HepG2 (cell line): Measurements from ENCODE around the gene QTRT2. TPM values are rescaled to one million over a fixed set of nuclear protein-coding genes. Genes with fewer than 3 reads are reported as not detected.
A peak's percentile ranks its signal among the peaks of the same experiment; 100 is the strongest.

Source experiments
- ATAC-seq: fragments of 200-7000 bp; cut with Tn5 transposase; 3 replicates; pipeline ENCODE4 v1.9.1; 2020; ENCODE audit warnings: mild to moderate bottlenecking, moderate library complexity
- Bru-seq: library from RNA; stranded (reverse); fragments of 400-500 nt; gene quantifications from one replicate; lab custom pipeline; 2021; lab: Mats Ljungman, UMichigan
- BruChase-seq, 2 experiments: library from RNA; stranded (reverse); fragments of 400-500 nt; gene quantifications; one replicate each; lab custom pipeline; 2021; lab: Mats Ljungman, UMichigan
- BruUV-seq: library from RNA; stranded (reverse); fragments of 400-500 nt; replicated peaks from 2 replicates; lab custom pipeline; 2021; lab: Mats Ljungman, UMichigan
- CTCF ChIA-PET: fragments of 300-600 bp; formaldehyde crosslinking; extraction: SDS; loops from one replicate; lab custom pipeline; 2021; ENCODE audit warnings: low total read pairs, inconsistent platforms, low intra/inter-chr PET ratio; lab: Yijun Ruan, JAX
- POLR2A ChIA-PET: fragments of 350-600 bp; sonication (Branson Sonifier 250); formaldehyde crosslinking; loops from one replicate; lab custom pipeline; 2020; ENCODE audit warnings: antibody characterized with exemption, inconsistent platforms; lab: Yijun Ruan, JAX
- DNase-seq: peaks from one replicate; pipeline ENCODE4 v3.0.0-alpha.2; 2015; ENCODE audit warnings: low spot score
- FAIRE-seq: peaks from 3 replicates; lab custom pipeline; 2011; peaks lifted over from hg19 to GRCh38; lab: Jason Lieb, UNC
- H2AFZ ChIP-seq: one replicate; pipeline ENCODE4 v1.6.1; 2011; ENCODE audit warnings: low read length, inconsistent platforms
- H3K27ac ChIP-seq: fragments of 300-600 bp; 3 replicates; pipeline ENCODE4 v1.8.0; 2011; ENCODE audit warnings: mixed run types, mild to moderate bottlenecking, mixed read lengths, low read length, inconsistent platforms; ENCODE audit not compliant: insufficient read depth; ENCODE audit errors: extremely low read length
- H3K27me3 ChIP-seq, 2 experiments: fragments of 200-600 bp in 1 of 2; 2 replicates in 1 of 2; 3 replicates in 1 of 2; pipeline versions ENCODE4 v1.6.0 to v1.8.0; 2011; ENCODE audit warnings: low read length in 2 of 2, mild to moderate bottlenecking in 2 of 2, moderate library complexity in 2 of 2, inconsistent platforms in 1 of 2; ENCODE audit not compliant: insufficient read depth in 2 of 2, control insufficient read depth in 1 of 2
- H3K36me3 ChIP-seq, 2 experiments: fragments of 200-600 bp in 1 of 2; replicated peaks in 1 of 2; 2 replicates in 1 of 2; 3 replicates in 1 of 2; pipeline versions ENCODE4 v1.5.1 to v1.8.0; 2011; ENCODE audit warnings: low read length in 2 of 2, inconsistent platforms in 1 of 2; ENCODE audit not compliant: insufficient read depth in 2 of 2, control insufficient read depth in 1 of 2
- H3K4me1 ChIP-seq: 2 replicates; pipeline ENCODE4 v1.5.1; 2012; ENCODE audit warnings: low read length, inconsistent platforms; ENCODE audit not compliant: insufficient read depth
- H3K4me2 ChIP-seq: 2 replicates; pipeline ENCODE4 v1.6.0; 2011; ENCODE audit warnings: low read depth, low read length, inconsistent platforms
- H3K4me3 ChIP-seq, 3 experiments: fragments of 200-600 bp in 1 of 3; sonication (generic), shearing (Covaris generic) in 1 of 3; replicated peaks in 1 of 3; 2 replicates each; pipeline ENCODE4 v1.5.1; 2011 to 2016; ENCODE audit warnings: low read length in 3 of 3, inconsistent platforms in 2 of 3, low read depth in 2 of 3, mild to moderate bottlenecking in 2 of 3, control low read depth in 1 of 3, mixed read lengths in 1 of 3; ENCODE audit not compliant: insufficient read depth in 1 of 3
- H3K79me2 ChIP-seq: one replicate; pipeline ENCODE4 v1.6.1; 2011; ENCODE audit warnings: low read length, inconsistent platforms; ENCODE audit not compliant: insufficient read depth
- H3K9ac ChIP-seq: 2 replicates; pipeline ENCODE4 v1.6.0; 2011; ENCODE audit warnings: mild to moderate bottlenecking, low read depth, low read length, inconsistent platforms; ENCODE audit not compliant: insufficient read depth
- H3K9me3 ChIP-seq: 2 replicates; pipeline ENCODE4 v1.5.1; 2012; ENCODE audit warnings: mild to moderate bottlenecking, low read length
- H4K20me1 ChIP-seq: 2 replicates; pipeline ENCODE4 v1.6.0; 2011; ENCODE audit warnings: inconsistent platforms, mild to moderate bottlenecking, low read length, moderate library complexity; ENCODE audit not compliant: insufficient read depth
- HBP1 ChIP-seq: IDR thresholded peaks from 2 replicates; pipeline ENCODE4 v1.6.1; 2016; ENCODE audit warnings: low read depth, control low read depth
- THAP8 ChIP-seq: sonication (generic); formaldehyde crosslinking; IDR thresholded peaks from 2 replicates; pipeline ENCODE4 v1.5.1; 2020; ENCODE audit warnings: missing genetic modification reagents, mild to moderate bottlenecking, borderline replicate concordance
- TIGD3 ChIP-seq: sonication (generic); formaldehyde crosslinking; IDR thresholded peaks from 2 replicates; pipeline ENCODE4 v1.5.1; 2020; ENCODE audit warnings: mild to moderate bottlenecking, missing genetic modification reagents, borderline replicate concordance
- WGBS: methylation state at CpG from one replicate; pipeline ENCODE4 v1.1.6; 2017; ENCODE audit warnings: low lambda C conversion rate; 5-methylcytosine and 5-hydroxymethylcytosine counted together
- in situ Hi-C: cut with HindIII; loops from 2 replicates; pipeline ENCODE4 v1.10.0; 2017; ENCODE audit warnings: low pct_unique_long_range_greater_than_20kb; ENCODE audit not compliant: extremely low pct_ligation_motif_present
- intact Hi-C: fragments of 100-400 bp; cut with micrococcal nuclease; formaldehyde crosslinking; loops from one replicate; pipeline ENCODE4 v1.10.0; 2022; ENCODE audit not compliant: unreplicated experiment
- long read RNA-seq, 2 experiments: library from RNA in 1 of 2; library from polyadenylated mRNA in 1 of 2; stranded (forward) in 1 of 2; unstranded in 1 of 2; transcript quantifications; one replicate each; pipeline ENCODE4 v2.0.0, GENCODE V29; 2019 to 2022
- polyA minus RNA-seq, 3 experiments: library from RNA; depleted of rRNA, polyadenylated mRNA; stranded (reverse); fragments of >200 nt; gene quantifications; 2 replicates each; pipeline ENCODE4 v1.2.3, GENCODE V29; 2011; ENCODE audit warnings: low replicate concordance in 1 of 3
- polyA plus RNA-seq, 8 experiments: library from polyadenylated mRNA; depleted of rRNA in 3 of 8; stranded (reverse) in 7 of 8; unstranded in 1 of 8; fragments of >200 nt; fragmentation: Illumina TruSeq in 4 of 8; extraction: Trizol in 4 of 8; gene quantifications; 2 replicates each; pipeline versions ENCODE4 v1.2.1 to v1.2.3, GENCODE V29; 2011 to 2016; ENCODE audit warnings: low read depth in 4 of 8, missing spikeins in 1 of 8, mixed read lengths in 1 of 8; ENCODE audit not compliant: insufficient read depth in 1 of 8
- total RNA-seq, 5 experiments: library from RNA; depleted of rRNA; stranded (reverse); fragments of >200 nt; fragmentation: Illumina TruSeq; extraction: Trizol; gene quantifications; 2 replicates each; pipeline ENCODE4 v1.2.3, GENCODE V29; 2016; ENCODE audit warnings: low read depth in 1 of 5

Gene QTRT2
- total RNA-seq (2016; rRNA removed; fragmentation: Illumina TruSeq; extraction: Trizol) (33.4 and 38.0 TPM in 2 replicates), polyA plus RNA-seq (2011; rRNA removed) (6.6 and 7.1 TPM in 2 replicates), polyA minus RNA-seq (2011; rRNA and poly(A)+ RNA removed; ENCODE audit: low replicate concordance) (13.2 and 38.2 TPM in 2 replicates), Bru-seq, nascent RNA (percentile 82 among the genes with signal in this experiment), BruChase-seq, experiment 1, labeled RNA remaining after a 6-hour chase (percentile 69 among the genes with signal in this experiment), BruChase-seq, experiment 2, labeled RNA remaining after a 2-hour chase (percentile 77 among the genes with signal in this experiment)
- total RNA-seq (2016; cell fraction: cytosol; rRNA removed; fragmentation: Illumina TruSeq; extraction: Trizol; ENCODE audit: low read depth), result 11.0 and 12.1 TPM in 2 replicates
- total RNA-seq (2016; cell fraction: insoluble cytoplasmic fraction; rRNA removed; fragmentation: Illumina TruSeq; extraction: Trizol), result 36.8 and 38.6 TPM in 2 replicates
- total RNA-seq (2016; cell fraction: membrane; rRNA removed; fragmentation: Illumina TruSeq; extraction: Trizol), result 23.6 and 28.2 TPM in 2 replicates
- 43.9 and 45.3 TPM in 2 replicates for total RNA-seq (2016; cell fraction: nucleus; rRNA removed; fragmentation: Illumina TruSeq; extraction: Trizol)
- polyA plus RNA-seq (2011; cell fraction: cytosol; rRNA removed), result 4.1 and 6.0 TPM in 2 replicates
- 5.6 and 6.7 TPM in 2 replicates for polyA plus RNA-seq (2011; cell fraction: nucleus; rRNA removed)
- 10.0 and 10.9 TPM in 2 replicates for polyA plus RNA-seq (2012)
- polyA plus RNA-seq (2016; cell fraction: cytosol; fragmentation: Illumina TruSeq; extraction: Trizol; ENCODE audit: low read depth), result 1.2 and 1.3 TPM in 2 replicates
- 22.8 and 23.8 TPM in 2 replicates for polyA plus RNA-seq (2016; cell fraction: insoluble cytoplasmic fraction; fragmentation: Illumina TruSeq; extraction: Trizol; ENCODE audit: low read depth)
- polyA plus RNA-seq (2016; cell fraction: membrane; fragmentation: Illumina TruSeq; extraction: Trizol; ENCODE audit: low read depth), result 3.5 and 3.9 TPM in 2 replicates
- polyA plus RNA-seq (2016; cell fraction: nucleus; fragmentation: Illumina TruSeq; extraction: Trizol; ENCODE audit: insufficient read depth, low read depth), result 28.1 and 37.6 TPM in 2 replicates
- 9.9 and 12.2 TPM in 2 replicates for polyA minus RNA-seq (2011; cell fraction: cytosol; rRNA and poly(A)+ RNA removed)
- polyA minus RNA-seq (2011; cell fraction: nucleus; rRNA and poly(A)+ RNA removed), result 31.5 and 45.8 TPM in 2 replicates
- long read RNA-seq, experiment 1, full-length matches to known transcripts, result 8 of 19 reads
- long read RNA-seq, experiment 1, partial matches to known transcripts, result 8 of 19 reads
- long read RNA-seq, experiment 1, other reads (novel, unspliced or antisense), result 3 of 19 reads
- long read RNA-seq, experiment 2, partial matches to known transcripts, result 1 of 23 reads
- long read RNA-seq, experiment 2, other reads (novel, unspliced or antisense), result 21 of 23 reads

DNA sequence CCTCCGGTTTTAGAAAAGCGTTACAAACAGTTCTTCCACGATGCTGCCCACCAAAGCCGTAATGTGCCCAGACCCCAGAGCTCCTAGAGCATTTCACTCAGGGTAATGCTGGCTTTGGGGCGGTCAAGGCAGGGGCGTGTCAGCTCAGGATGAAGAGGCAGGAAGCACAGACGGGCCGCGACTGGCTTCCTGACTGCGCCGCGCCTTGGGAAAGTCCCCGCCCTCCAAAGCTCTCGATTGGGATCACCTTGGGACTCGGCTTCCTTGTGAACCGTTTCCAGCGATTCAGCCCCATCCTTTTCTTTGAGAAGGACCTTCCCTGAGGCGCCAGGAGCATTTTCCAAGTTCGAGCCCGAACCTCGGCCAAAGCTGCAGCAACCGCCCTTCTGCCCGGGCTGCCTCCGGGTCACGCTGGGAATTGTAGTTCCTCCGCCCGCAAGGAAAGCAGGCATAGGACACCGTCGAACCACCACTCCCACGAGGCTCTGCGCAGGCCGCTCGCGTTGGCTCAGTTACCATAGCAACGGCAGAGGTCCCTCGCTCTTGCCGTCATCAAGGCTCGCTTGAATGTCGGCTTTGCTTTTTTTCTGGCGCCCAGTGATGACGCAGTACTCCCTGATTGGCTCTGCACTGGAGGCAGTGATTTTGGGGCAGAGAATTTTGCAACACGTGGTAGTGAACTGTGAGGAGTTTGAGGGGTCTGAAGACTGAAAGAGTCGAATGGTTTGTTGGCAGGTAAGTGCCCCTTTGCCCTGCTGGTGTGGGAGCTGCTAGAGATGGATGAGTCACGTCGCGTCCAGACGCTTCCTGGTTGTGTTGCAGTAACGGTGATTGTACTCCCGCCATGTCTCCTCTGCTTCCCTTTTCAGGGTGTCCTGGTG is at the start of gene QTRT2, which contains the start of gene CCDC191:
QTRT2 (plus strand) TSS at position 608 of the 881 bp plus-strand sequence. CDS start 8,521 bp downstream, outside the sequence.
CCDC191 (minus strand) TSS at position 397 of the 881 bp plus-strand sequence; CDS start at position 337, 60 bp downstream.
- no TSS peak for BruUV-seq
- H3K36me3 ChIP-seq, result peaks cover 0 to 4% of the 10 kb centered on the region in 2 experiments; a peak in 1 of 5 replicates
- no peaks in the 10 kb centered on the region for H3K9me3 ChIP-seq
- H3K4me1 ChIP-seq, result peaks cover 24% of the 10 kb centered on the region
- intact Hi-C loops, result loop anchor here (1.0 to 10.0 kb wide), 3 partner anchors 108 to 542 kb away; partner anchors contain the start of genes ATP6V1A, NAA50, SPICE1 and ZDHHC23
- ATAC-seq, result peak; percentile 99
- peak within 1 kb of the TSS; percentile 83 to 93 (median 84) for H3K4me3 ChIP-seq
- DNase-seq, result peak; percentile 98
- H3K79me2 ChIP-seq, result peaks cover 43% of the 10 kb centered on the region
- peak within 1 kb of the TSS; percentile 73 for H3K27ac ChIP-seq
- H3K9ac ChIP-seq, result peak within 1 kb of the TSS; percentile 75
- H2AFZ ChIP-seq, result peak within 1 kb of the TSS; percentile 99
- FAIRE-seq, result peak; percentile 96
- peak within 1 kb of the TSS; percentile 75 for H3K4me2 ChIP-seq
- in situ Hi-C loops, result no loop called here
- ChIA-PET POLR2A (interaction anchor here (0.8 kb wide), 1 partner anchor 311 kb away, joined by 3 read pairs; no protein-coding TSS in a partner anchor), CTCF (no interaction called here)
- under 1% methylated on average over 18 of the region's 49 CpGs for WGBS
- H4K20me1 ChIP-seq, result no peaks in the 10 kb centered on the region
- no peaks in the 10 kb centered on the region; a peak in 1 of 5 replicates for H3K27me3 ChIP-seq
- no peak for TF ChIP-seq THAP8 (CRISPR knock-in tag)
- no peak for TF ChIP-seq TIGD3
- TF ChIP-seq HBP1 (CRISPR knock-in tag), result peak; percentile 84
